A673 (cell line): ENCODE results near the gene APOBEC3B.
"Not testable (repeated sequence)": the region's sequence is repeated elsewhere in the genome, so short reads cannot be mapped to it uniquely, and the experiment has no call there.

ENCODE experiments used
- CTCF ChIP-seq: fragments of 300-800, 200-600 bp; sonication (generic); conservative IDR thresholded peaks from 2 replicates; pipeline ENCODE4 v1.5.1; 2017; ENCODE audit warnings: low read depth, mild to moderate bottlenecking, antibody characterized with exemption, low read length, moderate library complexity, mixed read lengths
- EZH2 ChIP-seq: fragments of 200-600 bp; sonication (generic); IDR thresholded peaks from 2 replicates; pipeline ENCODE4 v1.6.1; 2017; ENCODE audit warnings: borderline replicate concordance, low read depth, mild to moderate bottlenecking, mixed read lengths, antibody characterized with exemption, low read length; ENCODE audit not compliant: poor library complexity, severe bottlenecking

DNA sequence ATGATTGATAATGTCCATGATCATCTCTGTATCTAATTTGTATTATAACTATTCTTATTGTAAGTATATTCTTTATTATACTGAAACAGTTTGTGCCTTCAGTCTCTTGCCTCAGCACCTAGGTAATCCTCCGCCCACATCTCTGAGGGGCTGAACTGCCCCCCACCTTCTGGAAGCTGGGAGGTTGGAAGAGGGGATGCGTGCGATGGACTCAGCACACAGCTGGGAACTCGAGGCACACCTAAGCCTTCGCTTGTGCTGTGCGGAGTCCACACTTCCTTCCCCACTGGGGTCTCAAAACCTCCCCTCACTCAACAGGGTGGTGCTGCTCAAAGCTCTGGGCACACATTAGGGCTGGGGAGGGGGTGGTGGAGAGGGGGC lies 31.4 kb downstream of the APOBEC3B start:
- not testable (repeated sequence) for TF ChIP-seq EZH2, CTCF
